Liver (tissue), 9 donors: ENCODE measurements around the gene RAPGEF1. TPM values are rescaled to one million over a fixed set of nuclear protein-coding genes. Genes with fewer than 3 reads are reported as not detected.
"Not testable (repeated sequence)": the region's sequence is repeated elsewhere in the genome, so short reads cannot be mapped to it uniquely, and the experiment has no call there.

Experiments
- DNase-seq: peaks from one replicate; pipeline ENCODE4 v3.0.0-alpha.2; 2017; ENCODE audit warnings: low spot score
- H3K27ac ChIP-seq, 2 donors: one replicate each; pipeline ENCODE4 v1.7.0; 2013; ENCODE audit warnings: inconsistent platforms in 2 of 2, low read length in 2 of 2, control low read depth in 1 of 2, low read depth in 1 of 2, mild to moderate bottlenecking in 1 of 2
- H3K27me3 ChIP-seq, 4 donors: one replicate each; pipeline versions ENCODE4 v1.6.1 to v1.7.0; 2013; ENCODE audit warnings: low read length in 3 of 4, inconsistent platforms in 1 of 4, mild to moderate bottlenecking in 1 of 4, moderate library complexity in 1 of 4; ENCODE audit not compliant: control insufficient read depth in 4 of 4, insufficient read depth in 4 of 4
- H3K36me3 ChIP-seq, 4 donors: one replicate each; pipeline versions ENCODE4 v1.6.1 to v1.7.0; 2013; ENCODE audit warnings: low read length in 3 of 4, mild to moderate bottlenecking in 3 of 4, low read depth in 1 of 4, moderate library complexity in 1 of 4; ENCODE audit not compliant: control insufficient read depth in 4 of 4, insufficient read depth in 3 of 4
- H3K4me1 ChIP-seq, 4 donors: one replicate each; pipeline versions ENCODE4 v1.6.1 to v1.7.0; 2013; ENCODE audit warnings: low read length in 3 of 4, mild to moderate bottlenecking in 3 of 4, moderate library complexity in 1 of 4; ENCODE audit not compliant: control insufficient read depth in 4 of 4, insufficient read depth in 4 of 4
- H3K4me3 ChIP-seq, 3 donors: one replicate each; pipeline versions ENCODE4 v1.6.1 to v1.7.0; 2013; ENCODE audit warnings: low read length in 3 of 3, control low read depth in 1 of 3, low read depth in 1 of 3, mild to moderate bottlenecking in 1 of 3
- H3K9ac ChIP-seq, 2 donors: one replicate each; pipeline ENCODE4 v1.7.0; 2013; ENCODE audit warnings: low read length in 2 of 2, mild to moderate bottlenecking in 2 of 2, moderate library complexity in 2 of 2, control low read depth in 1 of 2, low read depth in 1 of 2
- H3K9me3 ChIP-seq, 4 donors: one replicate each; pipeline versions ENCODE4 v1.6.1 to v1.7.0; 2013; ENCODE audit warnings: low read length in 3 of 4; ENCODE audit not compliant: control insufficient read depth in 4 of 4
- ATF3 ChIP-seq: IDR thresholded peaks from 2 replicates; pipeline ENCODE4 v1.6.1; 2016; ENCODE audit warnings: antibody characterized with exemption
- FOXA2 ChIP-seq: IDR thresholded peaks from 2 replicates; pipeline ENCODE4 v1.6.1; 2016; ENCODE audit warnings: antibody characterized with exemption
- HNF4G ChIP-seq: IDR thresholded peaks from 2 replicates; pipeline ENCODE4 v1.6.1; 2016; ENCODE audit warnings: antibody characterized with exemption
- JUND ChIP-seq, 2 donors: IDR thresholded peaks; 2 replicates each; pipeline ENCODE4 v1.6.1; 2016; ENCODE audit warnings: antibody characterized with exemption in 2 of 2
- NR2F2 ChIP-seq: IDR thresholded peaks from 2 replicates; pipeline ENCODE4 v1.6.1; 2016; ENCODE audit warnings: antibody characterized with exemption
- RXRA ChIP-seq, 2 donors: IDR thresholded peaks; 2 replicates each; pipeline ENCODE4 v1.6.1; 2017 to 2018; ENCODE audit warnings: antibody characterized with exemption in 2 of 2, mild to moderate bottlenecking in 1 of 2
- SP1 ChIP-seq: IDR thresholded peaks from 2 replicates; pipeline ENCODE4 v1.6.1; 2018; ENCODE audit warnings: antibody characterized with exemption, mild to moderate bottlenecking
- TAF1 ChIP-seq: conservative IDR thresholded peaks from 2 replicates; pipeline ENCODE4 v1.6.1; 2016; ENCODE audit warnings: antibody characterized with exemption, mild to moderate bottlenecking
- YY1 ChIP-seq: IDR thresholded peaks from 2 replicates; pipeline ENCODE4 v1.6.1; 2016; ENCODE audit warnings: antibody characterized with exemption, mild to moderate bottlenecking
- ZBTB33 ChIP-seq: IDR thresholded peaks from 2 replicates; pipeline ENCODE4 v1.6.1; 2016; ENCODE audit warnings: antibody characterized with exemption
- WGBS: extraction: QIAGEN DNeasy Blood & Tissue Kit; methylation state at CpG from one replicate; pipeline ENCODE4 v1.1.7; 2013; 5-methylcytosine and 5-hydroxymethylcytosine counted together
- polyA plus RNA-seq, 2 donors: library from polyadenylated mRNA; stranded (reverse) in 1 of 2; unstranded in 1 of 2; fragments of 200-250 nt in 1 of 2; fragments of >200 nt in 1 of 2; fragmentation: Nextera tagmentation in 1 of 2; extraction: Ambion mirVana in 1 of 2; gene quantifications; one replicate each; pipeline versions ENCODE4 v1.2.1 to v1.2.3, GENCODE V29; 2013 to 2015
- total RNA-seq, 2 donors: library from RNA; depleted of rRNA; stranded (reverse); fragments of >200 nt; gene quantifications; one replicate each; pipeline ENCODE4 v1.2.3, GENCODE V29; 2014
- TF ChIP-seq, protein P1 (sequence below): IDR thresholded peaks from 2 replicates; pipeline ENCODE4 v1.6.1; 2016; ENCODE audit warnings: antibody characterized with exemption, mild to moderate bottlenecking
- donor health status: healthy.
- donor health status: healthy.
- donor health status: healthy.
- donor health status: healthy.
- donor health status: healthy.

The RAPGEF1 gene
- total and polyA plus RNA-seq, 4 donors = 5.6 to 19.7 (median 16.8) TPM

GRCh38 chr9:131552030-131552429, 187.8 kb downstream of the RAPGEF1 start:
- TF ChIP-seq TAF1 (no peak), JUND (IDR thresholded peaks at IDR 0.05) (no peak), SP1 (no peak), HNF4G (no peak), ZBTB33 (no peak), ATF3 (no peak), YY1 (no peak), NR2F2 (no peak), FOXA2 (no peak), RXRA (IDR thresholded peaks at IDR 0.05) (no peak)
- TF ChIP-seq, protein P1, sequence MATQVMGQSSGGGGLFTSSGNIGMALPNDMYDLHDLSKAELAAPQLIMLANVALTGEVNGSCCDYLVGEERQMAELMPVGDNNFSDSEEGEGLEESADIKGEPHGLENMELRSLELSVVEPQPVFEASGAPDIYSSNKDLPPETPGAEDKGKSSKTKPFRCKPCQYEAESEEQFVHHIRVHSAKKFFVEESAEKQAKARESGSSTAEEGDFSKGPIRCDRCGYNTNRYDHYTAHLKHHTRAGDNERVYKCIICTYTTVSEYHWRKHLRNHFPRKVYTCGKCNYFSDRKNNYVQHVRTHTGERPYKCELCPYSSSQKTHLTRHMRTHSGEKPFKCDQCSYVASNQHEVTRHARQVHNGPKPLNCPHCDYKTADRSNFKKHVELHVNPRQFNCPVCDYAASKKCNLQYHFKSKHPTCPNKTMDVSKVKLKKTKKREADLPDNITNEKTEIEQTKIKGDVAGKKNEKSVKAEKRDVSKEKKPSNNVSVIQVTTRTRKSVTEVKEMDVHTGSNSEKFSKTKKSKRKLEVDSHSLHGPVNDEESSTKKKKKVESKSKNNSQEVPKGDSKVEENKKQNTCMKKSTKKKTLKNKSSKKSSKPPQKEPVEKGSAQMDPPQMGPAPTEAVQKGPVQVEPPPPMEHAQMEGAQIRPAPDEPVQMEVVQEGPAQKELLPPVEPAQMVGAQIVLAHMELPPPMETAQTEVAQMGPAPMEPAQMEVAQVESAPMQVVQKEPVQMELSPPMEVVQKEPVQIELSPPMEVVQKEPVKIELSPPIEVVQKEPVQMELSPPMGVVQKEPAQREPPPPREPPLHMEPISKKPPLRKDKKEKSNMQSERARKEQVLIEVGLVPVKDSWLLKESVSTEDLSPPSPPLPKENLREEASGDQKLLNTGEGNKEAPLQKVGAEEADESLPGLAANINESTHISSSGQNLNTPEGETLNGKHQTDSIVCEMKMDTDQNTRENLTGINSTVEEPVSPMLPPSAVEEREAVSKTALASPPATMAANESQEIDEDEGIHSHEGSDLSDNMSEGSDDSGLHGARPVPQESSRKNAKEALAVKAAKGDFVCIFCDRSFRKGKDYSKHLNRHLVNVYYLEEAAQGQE = no peak
- Histone ChIP-seq H3K36me3 (no peaks in the 10 kb centered on the region), H3K27ac (no peak overlapping the region), H3K9me3 (no peaks in the 10 kb centered on the region), H3K27me3 (no peaks in the 10 kb centered on the region), H3K9ac (no peak overlapping the region), H3K4me1 (peaks cover 0 to under 1% (median 0%) of the 10 kb centered on the region in 4 donors), H3K4me3 (no peak overlapping the region)
- WGBS = 95% methylated on average over 6 of the region's 6 CpGs
- DNase-seq = no peak

DNA sequence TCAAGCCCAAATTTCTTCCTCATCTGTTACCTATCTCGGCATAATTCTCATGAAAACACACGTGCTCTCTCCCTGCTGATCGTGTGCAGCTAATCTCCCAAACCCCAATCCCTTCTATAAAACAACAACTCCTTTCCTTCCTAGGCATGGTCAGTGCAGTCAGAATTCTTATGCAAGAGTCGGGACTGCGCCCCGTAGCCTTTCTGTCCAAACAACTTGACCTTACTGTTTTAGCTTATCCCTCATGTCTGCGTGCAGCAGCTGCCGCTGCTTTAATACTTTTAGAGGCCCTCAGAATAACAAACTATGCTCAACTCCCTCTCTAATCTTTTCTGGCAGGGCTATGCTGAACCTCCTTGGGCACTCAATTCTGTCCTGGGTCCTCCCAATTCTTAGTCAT, 189.4 kb downstream of the RAPGEF1 start:
- not testable (repeated sequence) for H3K9me3 ChIP-seq, H3K9ac ChIP-seq, H3K4me3 ChIP-seq, DNase-seq, H3K27ac ChIP-seq, H3K36me3 ChIP-seq, H3K27me3 ChIP-seq
- WGBS = 90% methylated on average over 8 of the region's 8 CpGs
- H3K4me1 ChIP-seq = peaks cover 5 to 14% (median 7%) of the 10 kb centered on the region in 4 donors

GRCh38 chr9:131549186-131549585, 190.7 kb downstream of the RAPGEF1 start:
- not testable (repeated sequence) for H3K27ac ChIP-seq, H3K9ac ChIP-seq, H3K36me3 ChIP-seq, H3K4me3 ChIP-seq, H3K9me3 ChIP-seq, H3K27me3 ChIP-seq, DNase-seq
- WGBS = 92% methylated on average over 10 of the region's 10 CpGs
- H3K4me1 ChIP-seq = peaks cover 5 to 14% (median 7%) of the 10 kb centered on the region in 4 donors
